ENCODE results near the gene DLG1. TPM values are rescaled to one million over a fixed set of nuclear protein-coding genes. Genes with fewer than 3 reads are reported as not detected.
A peak's percentile ranks its signal among the peaks of the same experiment; 100 is the strongest.

Gene DLG1
- total and polyA plus RNA-seq, 2 experiments from 2014 or later: 27.6 to 98.0 TPM

- Histone ChIP-seq H2AFZ (no peak overlapping the region), H3K4me1 (ENCODE audit: insufficient read depth) (peaks cover 14% of the 10 kb centered on the region), H3K4me2 (peak overlapping the region; percentile 99), H3K27ac (ENCODE audit: low read depth) (no peak overlapping the region), H3F3A (replicated peaks; ENCODE audit: low read depth) (no peaks in the 10 kb centered on the region; the same call in 1 of the 2 replicates), H3K27me3 (ENCODE audit: insufficient read depth) (0 out of 2 replicates have a peak, but pooled peaks cover 8% of the 10 kb centered on the region), H4K20me1 (replicated peaks; ENCODE audit: insufficient read depth) (peaks cover 13% of the 10 kb centered on the region; the same call in 1 of the 2 replicates), H3K79me2 (replicated peaks; ENCODE audit: insufficient read depth) (peaks cover 58% of the 10 kb centered on the region), H3K4me3 (peak overlapping the region; percentile 94), H3K36me3 (ENCODE audit: insufficient read depth) (peaks cover 16% of the 10 kb centered on the region; the same call in 1 of the 2 replicates), H3K9me2 (ENCODE audit: insufficient read depth) (no peaks in the 10 kb centered on the region)
- ATAC-seq: no peak
- no peak for DNase-seq (ENCODE audit: low spot score)
- Mint-ChIP-seq H3K4me3 (peak overlapping the region; percentile 96), H3K27me3 (ENCODE audit: insufficient read depth, low read depth, poor library complexity) (peaks cover 7% of the 10 kb centered on the region), H3K9me3 (no peaks in the 10 kb centered on the region), H3K4me1 (peaks cover 13% of the 10 kb centered on the region), H3K27ac (no peak overlapping the region), H3K36me3 (ENCODE audit: low read depth) (peaks cover 27% of the 10 kb centered on the region; the same call in 2 of the 3 replicates)
- TF ChIP-seq ZNF114 (CRISPR knock-in tag; IDR thresholded peaks at IDR 0.05) (no peak), NANOG (IDR thresholded peaks at IDR 0.05; ENCODE audit: borderline replicate concordance) (no peak), EZH2 (IDR thresholded peaks at IDR 0.05; ENCODE audit: low read depth, unreplicated experiment) (no peak), JUNB (IDR thresholded peaks at IDR 0.05; ENCODE audit: unreplicated experiment) (no peak), EZH2phosphoT487 (IDR thresholded peaks at IDR 0.05; ENCODE audit: unreplicated experiment) (no peak), POLR2AphosphoS5 (IDR thresholded peaks at IDR 0.05; ENCODE audit: low read depth) (no peak), CTCF (conservative IDR thresholded peaks at IDR 0.05; ENCODE audit: low read depth in 2 of 2) (no peak), ETS1 (IDR thresholded peaks at IDR 0.05) (no peak), ZNF462 (CRISPR knock-in tag; IDR thresholded peaks at IDR 0.05) (no peak), REST (IDR thresholded peaks at IDR 0.05; ENCODE audit: unreplicated experiment) (no peak)
Observed at GRCh38 chr3:197296545-197296944, 1.9 kb downstream of the DLG1 start.
